ENCODE data around the gene MAPK7. TPM values are rescaled to one million over a fixed set of nuclear protein-coding genes. Genes with fewer than 3 reads are reported as not detected.

Gene MAPK7
- polyA plus RNA-seq, 2 of the 4 experiments (the other 2 are of a cell fraction), result 7.2 to 25.8 TPM

DNA sequence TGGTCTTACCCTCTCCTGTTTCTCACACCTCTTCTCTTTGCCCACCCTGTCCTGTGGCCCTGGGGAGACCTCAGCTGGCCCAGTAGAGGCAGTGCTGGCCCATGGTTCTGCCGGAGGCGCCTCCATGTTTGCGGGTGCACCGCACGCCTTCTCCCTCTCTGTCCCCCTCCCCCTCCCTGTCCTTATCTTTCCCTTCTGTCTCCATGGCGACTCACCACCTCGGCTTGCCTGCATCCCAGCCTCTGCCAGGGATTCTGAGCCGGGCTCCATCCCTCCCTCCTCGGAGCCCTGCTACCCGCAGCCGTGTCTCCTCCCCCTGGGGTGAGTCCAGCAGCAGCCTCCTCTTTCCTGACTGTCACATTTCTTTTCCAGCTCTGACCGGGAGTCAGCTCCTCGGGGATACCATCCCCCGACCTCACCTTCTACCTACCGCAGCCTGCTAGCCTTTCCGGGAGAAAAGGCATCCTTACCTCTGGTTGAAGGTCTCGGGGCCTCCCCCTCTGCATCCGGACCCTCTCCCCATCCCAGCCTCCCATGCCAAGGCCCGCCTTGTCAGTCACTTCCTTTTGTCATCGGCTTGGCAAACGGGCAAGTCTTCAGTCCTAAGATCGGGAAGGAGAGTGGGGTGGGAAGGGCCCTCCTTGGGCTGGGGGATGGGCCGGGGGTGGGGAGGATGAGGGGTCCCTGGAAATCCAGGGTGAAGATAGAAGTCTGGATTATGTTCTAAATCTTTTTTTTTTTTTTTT lies 32.8 kb downstream of the MAPK7 start, which contains the start of gene RNF112:
Gene RNF112 (plus strand): TSS at position 358 of the 746 bp plus-strand sequence. CDS start 177 bp downstream, at position 535.
- CTCF ChIA-PET, result interaction anchor here (1.1 to 9.1 kb wide), 3 partner anchors 10 to 49 kb away, joined by 4 to 58 read pairs (median 35); partner anchors contain the start of gene B9D1
- WGBS (ENCODE audit: missing lambda C conversion rate), result 56% methylated on average over 23 of the region's 23 CpGs

GRCh38 chr17:19411631-19412030 lies 33.3 kb downstream of the MAPK7 start:
- ChIA-PET CTCF (interaction anchor here (1.1 to 9.1 kb wide), 3 partner anchors 11 to 49 kb away, joined by 4 to 58 read pairs (median 35); partner anchors contain the start of gene B9D1), POLR2A (interaction anchor here (0.6 kb wide), 1 partner anchor 50 kb away, joined by 3 read pairs; no protein-coding TSS in a partner anchor)
- WGBS (ENCODE audit: missing lambda C conversion rate), result 82% methylated on average over 9 of the region's 9 CpGs
- no peak for FAIRE-seq
- Histone ChIP-seq H3K27ac (no peak overlapping the region), H3K9me3 (no peaks in the 10 kb centered on the region), H3K4me2 (no peak overlapping the region), H3K4me1 (no peaks in the 10 kb centered on the region), H3K4me3 (no peak overlapping the region)
- TF ChIP-seq MAZ (IDR thresholded peaks at IDR 0.05; ENCODE audit: borderline replicate concordance, low read depth, low read length) (no peak), MAFK (IDR thresholded peaks at IDR 0.05; ENCODE audit: partially characterized antibody) (no peak), CBX2 (IDR thresholded peaks at IDR 0.05; ENCODE audit: borderline replicate concordance, low read depth) (no peak), TP53 (CRISPR knock-in tag; IDR thresholded peaks at IDR 0.05) (no peak), ZC3H11A (IDR thresholded peaks at IDR 0.05) (no peak), ELK1 (IDR thresholded peaks at IDR 0.05; ENCODE audit: low read depth, low read length) (no peak), JUN (IDR thresholded peaks at IDR 0.05) (no peak), EHMT2 (IDR thresholded peaks at IDR 0.05; ENCODE audit: low read depth) (no peak), FOSL2 (IDR thresholded peaks at IDR 0.05) (no peak), FOSL2 (CRISPR knock-in tag; IDR thresholded peaks at IDR 0.05) (no peak), MAX (IDR thresholded peaks at IDR 0.05) (no peak), SREBF2 (IDR thresholded peaks at IDR 0.05) (no peak), RARB (CRISPR knock-in tag; IDR thresholded peaks at IDR 0.05) (no peak), BCL3 (IDR thresholded peaks at IDR 0.05) (no peak), HOXA7 (CRISPR knock-in tag; IDR thresholded peaks at IDR 0.05) (no peak)
- TF ChIP-seq, protein P1, sequence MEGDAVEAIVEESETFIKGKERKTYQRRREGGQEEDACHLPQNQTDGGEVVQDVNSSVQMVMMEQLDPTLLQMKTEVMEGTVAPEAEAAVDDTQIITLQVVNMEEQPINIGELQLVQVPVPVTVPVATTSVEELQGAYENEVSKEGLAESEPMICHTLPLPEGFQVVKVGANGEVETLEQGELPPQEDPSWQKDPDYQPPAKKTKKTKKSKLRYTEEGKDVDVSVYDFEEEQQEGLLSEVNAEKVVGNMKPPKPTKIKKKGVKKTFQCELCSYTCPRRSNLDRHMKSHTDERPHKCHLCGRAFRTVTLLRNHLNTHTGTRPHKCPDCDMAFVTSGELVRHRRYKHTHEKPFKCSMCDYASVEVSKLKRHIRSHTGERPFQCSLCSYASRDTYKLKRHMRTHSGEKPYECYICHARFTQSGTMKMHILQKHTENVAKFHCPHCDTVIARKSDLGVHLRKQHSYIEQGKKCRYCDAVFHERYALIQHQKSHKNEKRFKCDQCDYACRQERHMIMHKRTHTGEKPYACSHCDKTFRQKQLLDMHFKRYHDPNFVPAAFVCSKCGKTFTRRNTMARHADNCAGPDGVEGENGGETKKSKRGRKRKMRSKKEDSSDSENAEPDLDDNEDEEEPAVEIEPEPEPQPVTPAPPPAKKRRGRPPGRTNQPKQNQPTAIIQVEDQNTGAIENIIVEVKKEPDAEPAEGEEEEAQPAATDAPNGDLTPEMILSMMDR (IDR thresholded peaks at IDR 0.05), result no peak
- TF ChIP-seq, protein P2, sequence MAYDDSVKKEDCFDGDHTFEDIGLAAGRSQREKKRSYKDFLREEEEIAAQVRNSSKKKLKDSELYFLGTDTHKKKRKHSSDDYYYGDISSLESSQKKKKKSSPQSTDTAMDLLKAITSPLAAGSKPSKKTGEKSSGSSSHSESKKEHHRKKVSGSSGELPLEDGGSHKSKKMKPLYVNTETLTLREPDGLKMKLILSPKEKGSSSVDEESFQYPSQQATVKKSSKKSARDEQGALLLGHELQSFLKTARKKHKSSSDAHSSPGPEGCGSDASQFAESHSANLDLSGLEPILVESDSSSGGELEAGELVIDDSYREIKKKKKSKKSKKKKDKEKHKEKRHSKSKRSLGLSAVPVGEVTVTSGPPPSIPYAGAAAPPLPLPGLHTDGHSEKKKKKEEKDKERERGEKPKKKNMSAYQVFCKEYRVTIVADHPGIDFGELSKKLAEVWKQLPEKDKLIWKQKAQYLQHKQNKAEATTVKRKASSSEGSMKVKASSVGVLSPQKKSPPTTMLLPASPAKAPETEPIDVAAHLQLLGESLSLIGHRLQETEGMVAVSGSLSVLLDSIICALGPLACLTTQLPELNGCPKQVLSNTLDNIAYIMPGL (CRISPR knock-in tag; IDR thresholded peaks at IDR 0.05; ENCODE audit: borderline replicate concordance), result no peak
- ATAC-seq, result no peak
- DNase-seq (ENCODE audit: low read depth in 1 of 2, low spot score in 1 of 2), result no peak

More for the DNA sequence above, 32.8 kb downstream of the MAPK7 start, which contains the start of gene RNF112:
- H3K4me1 ChIP-seq, result no peaks in the 10 kb centered on the region
- H3K27ac ChIP-seq, result peak within 1 kb of the TSS in 1 of 2 experiments; percentile 34; a peak in 1 of 6 replicates
- TF ChIP-seq RNF2 (IDR thresholded peaks at IDR 0.05; ENCODE audit: borderline replicate concordance, low read depth), result no peak
- TF ChIP-seq EP300 (IDR thresholded peaks at IDR 0.05), result no peak
- no peak for TF ChIP-seq NPAS2 (CRISPR knock-in tag; IDR thresholded peaks at IDR 0.05; ENCODE audit: borderline replicate concordance)
- no peak for TF ChIP-seq RFX5 (IDR thresholded peaks at IDR 0.05)
- TF ChIP-seq ZNF302 (CRISPR knock-in tag; IDR thresholded peaks at IDR 0.05), result no peak
- TF ChIP-seq CEBPB (IDR thresholded peaks at IDR 0.05), result no peak
- TF ChIP-seq RARB (CRISPR knock-in tag; IDR thresholded peaks at IDR 0.05), result no peak
- no peak for TF ChIP-seq BCL3 (IDR thresholded peaks at IDR 0.05)
- no peak for TF ChIP-seq JUNB (IDR thresholded peaks at IDR 0.05)
- no peak for TF ChIP-seq POLR2AphosphoS2 (conservative IDR thresholded peaks at IDR 0.05; ENCODE audit: low read length)
- TF ChIP-seq FOXS1 (CRISPR knock-in tag; IDR thresholded peaks at IDR 0.05), result no peak
- H3K4me3 ChIP-seq, result no peak within 1 kb of the TSS
- FAIRE-seq, result no peak
- no peak for DNase-seq (ENCODE audit: low read depth in 1 of 2, low spot score in 1 of 2)
- no peaks in the 10 kb centered on the region for H3K9me3 ChIP-seq
- no peak within 1 kb of the TSS for H3K4me2 ChIP-seq
- POLR2A ChIA-PET, result interaction anchor here (0.6 kb wide), 1 partner anchor 50 kb away, joined by 3 read pairs; no protein-coding TSS in a partner anchor
- ATAC-seq, result peak in 1 of 2 experiments; percentile 23; a peak in 1 of 6 replicates
